HCT116 (cell line): ENCODE measurements around the gene MOCS2. TPM values are rescaled to one million over a fixed set of nuclear protein-coding genes. Genes with fewer than 3 reads are reported as not detected.

Experiments
- ATAC-seq: fragments of 200-7000 bp; cut with Tn5 transposase; 2 replicates; pipeline ENCODE4 v1.9.1; 2020; ENCODE audit warnings: mild to moderate bottlenecking, moderate library complexity
- BruUV-seq: library from RNA; stranded (reverse); fragments of 400-500 nt; replicated peaks from 2 replicates; lab custom pipeline; 2021; lab: Mats Ljungman, UMichigan
- CTCF ChIA-PET: fragments of 300-600 bp; sonication (Branson Sonifier 250); formaldehyde crosslinking; loops from one replicate; lab custom pipeline; 2021; ENCODE audit warnings: antibody characterized with exemption; lab: Charles Lee
- POLR2A ChIA-PET: fragments of 300-600, 350-600 bp; sonication (Branson Sonifier 250); formaldehyde crosslinking; loops from one replicate; lab custom pipeline; 2021; ENCODE audit warnings: antibody characterized with exemption; lab: Charles Lee
- RAD21 ChIA-PET, 2 experiments: fragments of 300-600 bp; sonication (Branson Sonifier 250); formaldehyde crosslinking; loops; one replicate each; lab custom pipeline; 2023; ENCODE audit warnings: low total read pairs in 2 of 2; ENCODE audit not compliant: uncharacterized antibody in 2 of 2, unreplicated experiment in 2 of 2, low non-redundant PET in 1 of 2; lab: Charles Lee
- DNase-seq: peaks from one replicate; pipeline ENCODE4 v3.0.0-alpha.2; 2010; ENCODE audit warnings: low read depth, low spot score
- H2AFZ ChIP-seq: fragments of 200-600 bp; shearing (Covaris generic), sonication (generic); 2 replicates; pipeline ENCODE4 v1.6.1; 2017; ENCODE audit warnings: low read depth, mixed run types, mixed read lengths, antibody characterized with exemption, low read length; ENCODE audit not compliant: poor library complexity, severe bottlenecking
- H3K27ac ChIP-seq: 2 replicates; pipeline ENCODE4 v1.5.1; 2012; ENCODE audit warnings: low read depth, low read length
- H3K27me3 ChIP-seq: fragments of 200-600 bp; sonication (generic); 2 replicates; pipeline ENCODE4 v1.6.1; 2016; ENCODE audit warnings: mixed run types, low read length, mixed read lengths; ENCODE audit not compliant: insufficient read depth
- H3K36me3 ChIP-seq, 2 experiments: fragments of 200-500 bp in 1 of 2; fragments of 200-600 bp in 1 of 2; sonication (Bioruptor generic) in 1 of 2; sonication (generic) in 1 of 2; 2 replicates each; pipeline versions ENCODE4 v1.5.1 to v1.6.1; 2014 to 2016; ENCODE audit warnings: low read length in 2 of 2, inconsistent platforms in 1 of 2, mixed read lengths in 1 of 2, mixed run types in 1 of 2; ENCODE audit not compliant: insufficient read depth in 2 of 2, control insufficient read depth in 1 of 2
- H3K4me1 ChIP-seq, 2 experiments: fragments of 200-600 bp in 1 of 2; sonication (generic) in 1 of 2; 2 replicates each; pipeline versions ENCODE4 v1.5.1 to v1.6.1; 2012 to 2017; ENCODE audit warnings: low read length in 2 of 2, inconsistent platforms in 1 of 2, mild to moderate bottlenecking in 1 of 2, mixed read lengths in 1 of 2, mixed run types in 1 of 2, moderate library complexity in 1 of 2; ENCODE audit not compliant: insufficient read depth in 2 of 2, control insufficient read depth in 1 of 2
- H3K4me2 ChIP-seq: fragments of 200-600 bp; sonication (generic); 2 replicates; pipeline ENCODE4 v1.6.1; 2017; ENCODE audit warnings: mixed run types, low read length, mixed read lengths
- H3K4me3 ChIP-seq, 2 experiments: fragments of 200-600 bp in 1 of 2; sonication (generic) in 1 of 2; replicated peaks in 1 of 2; 2 replicates each; pipeline ENCODE4 v1.5.1; 2011 to 2016; ENCODE audit warnings: low read length in 2 of 2, control low read depth in 1 of 2, low read depth in 1 of 2, mild to moderate bottlenecking in 1 of 2, mixed read lengths in 1 of 2, mixed run types in 1 of 2
- H3K79me2 ChIP-seq: fragments of 200-600 bp; sonication (generic); 2 replicates; pipeline ENCODE4 v1.6.1; 2017; ENCODE audit warnings: mild to moderate bottlenecking, mixed run types, low read length, moderate library complexity, mixed read lengths; ENCODE audit not compliant: insufficient read depth
- H3K9ac ChIP-seq: fragments of 200-600 bp; sonication (generic); 2 replicates; pipeline ENCODE4 v1.6.1; 2016; ENCODE audit warnings: low read length, mixed read lengths
- H3K9me2 ChIP-seq: fragments of 200-600 bp; sonication (generic), shearing (Covaris generic); 2 replicates; pipeline ENCODE4 v1.6.1; 2017; ENCODE audit warnings: mixed run types, mild to moderate bottlenecking, moderate library complexity; ENCODE audit not compliant: insufficient read depth
- H3K9me3 ChIP-seq, 2 experiments: fragments of 200-500 bp in 1 of 2; fragments of 200-600 bp in 1 of 2; sonication (Bioruptor generic) in 1 of 2; sonication (generic) in 1 of 2; 2 replicates each; pipeline ENCODE4 v1.6.1; 2014 to 2017; ENCODE audit warnings: low read length in 2 of 2, mixed read lengths in 2 of 2, inconsistent platforms in 1 of 2, low read depth in 1 of 2, mild to moderate bottlenecking in 1 of 2, mixed run types in 1 of 2, moderate library complexity in 1 of 2; ENCODE audit not compliant: control insufficient read depth in 1 of 2, insufficient read depth in 1 of 2
- H4K20me1 ChIP-seq: fragments of 200-600 bp; sonication (generic), shearing (Covaris generic); 2 replicates; pipeline ENCODE4 v1.6.1; 2017; ENCODE audit warnings: mixed run types, mild to moderate bottlenecking, moderate library complexity; ENCODE audit not compliant: insufficient read depth
- ATF3 ChIP-seq: IDR thresholded peaks from 2 replicates; pipeline ENCODE4 v1.6.1; 2012
- CBX3 ChIP-seq: IDR thresholded peaks from 2 replicates; pipeline ENCODE4 v1.6.1; 2012; ENCODE audit warnings: low read depth
- EGR1 ChIP-seq: IDR thresholded peaks from 2 replicates; pipeline ENCODE4 v1.6.1; 2012; ENCODE audit warnings: low read depth
- EZH2phosphoT487 ChIP-seq: fragments of 200-600 bp; IDR thresholded peaks from 2 replicates; pipeline ENCODE4 v1.6.1; 2018; ENCODE audit warnings: antibody characterized with exemption, borderline replicate concordance
- FOSL1 ChIP-seq: IDR thresholded peaks from 2 replicates; pipeline ENCODE4 v1.6.1; 2012; ENCODE audit warnings: low read depth
- POLR2AphosphoS5 ChIP-seq: IDR thresholded peaks from 2 replicates; pipeline ENCODE4 v1.6.1; 2011; ENCODE audit warnings: mild to moderate bottlenecking, low read depth, low read length, moderate library complexity
- SRF ChIP-seq: IDR thresholded peaks from 2 replicates; pipeline ENCODE4 v1.6.1; 2012; ENCODE audit warnings: low read depth
- ZFX ChIP-seq: fragments of 450-650 bp; IDR thresholded peaks from 2 replicates; pipeline ENCODE4 v1.6.1; 2017
- intact Hi-C: fragments of 100-400 bp; cut with micrococcal nuclease; formaldehyde crosslinking; loops from 2 replicates; pipeline ENCODE4 v1.10.0; 2022
- total RNA-seq: library from RNA; stranded (reverse); gene quantifications from one replicate; pipeline ENCODE4 v1.2.1, GENCODE V29; 2021; ENCODE audit not compliant: unreplicated experiment
- TF ChIP-seq, protein P1 (sequence below), 3 experiments: fragments of 200-600 bp in 1 of 3; sonication (generic) in 1 of 3; IDR thresholded peaks in 2 of 3; conservative IDR thresholded peaks in 1 of 3; 2 replicates each; pipeline ENCODE4 v1.5.1; 2012 to 2017; ENCODE audit warnings: low read depth in 2 of 3, low read length in 2 of 3, antibody characterized with exemption in 1 of 3, borderline replicate concordance in 1 of 3, control low read depth in 1 of 3, mild to moderate bottlenecking in 1 of 3, mixed read lengths in 1 of 3, mixed run types in 1 of 3, moderate library complexity in 1 of 3; ENCODE audit not compliant: insufficient read depth in 1 of 3
- TF ChIP-seq, protein P2 (sequence below): IDR thresholded peaks from 2 replicates; pipeline ENCODE4 v1.6.1; 2012

The MOCS2 gene
- total RNA-seq, 1 experiment from 2014 or later, result 34.0 TPM

DNA sequence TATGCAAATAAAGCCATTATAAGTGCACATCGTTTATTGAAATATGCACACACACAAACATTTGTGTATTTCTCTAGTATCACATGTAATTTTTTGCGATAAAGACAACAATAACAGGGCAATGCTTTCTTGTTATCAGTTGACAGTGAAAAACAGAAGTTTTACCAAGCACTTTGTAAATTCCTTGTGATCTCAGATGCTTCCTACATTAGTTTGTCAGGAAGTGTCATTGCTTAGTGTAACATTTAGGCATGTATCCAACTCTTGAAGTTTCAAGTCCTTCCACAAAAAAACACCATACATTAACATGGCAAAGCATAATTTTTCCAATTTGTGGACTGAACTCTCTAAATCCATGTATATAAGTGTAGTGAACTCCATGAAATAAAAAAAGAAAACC lies 46.4 kb downstream of the MOCS2 start (continued):
- TF ChIP-seq, protein P1, sequence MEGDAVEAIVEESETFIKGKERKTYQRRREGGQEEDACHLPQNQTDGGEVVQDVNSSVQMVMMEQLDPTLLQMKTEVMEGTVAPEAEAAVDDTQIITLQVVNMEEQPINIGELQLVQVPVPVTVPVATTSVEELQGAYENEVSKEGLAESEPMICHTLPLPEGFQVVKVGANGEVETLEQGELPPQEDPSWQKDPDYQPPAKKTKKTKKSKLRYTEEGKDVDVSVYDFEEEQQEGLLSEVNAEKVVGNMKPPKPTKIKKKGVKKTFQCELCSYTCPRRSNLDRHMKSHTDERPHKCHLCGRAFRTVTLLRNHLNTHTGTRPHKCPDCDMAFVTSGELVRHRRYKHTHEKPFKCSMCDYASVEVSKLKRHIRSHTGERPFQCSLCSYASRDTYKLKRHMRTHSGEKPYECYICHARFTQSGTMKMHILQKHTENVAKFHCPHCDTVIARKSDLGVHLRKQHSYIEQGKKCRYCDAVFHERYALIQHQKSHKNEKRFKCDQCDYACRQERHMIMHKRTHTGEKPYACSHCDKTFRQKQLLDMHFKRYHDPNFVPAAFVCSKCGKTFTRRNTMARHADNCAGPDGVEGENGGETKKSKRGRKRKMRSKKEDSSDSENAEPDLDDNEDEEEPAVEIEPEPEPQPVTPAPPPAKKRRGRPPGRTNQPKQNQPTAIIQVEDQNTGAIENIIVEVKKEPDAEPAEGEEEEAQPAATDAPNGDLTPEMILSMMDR (IDR thresholded peaks at IDR 0.05 in 2 of 3, conservative IDR thresholded peaks at IDR 0.05 in 1 of 3; ENCODE audit: borderline replicate concordance in 1 of 3, insufficient read depth in 1 of 3, low read depth in 2 of 3, low read length in 2 of 3), result no peak
- TF ChIP-seq EGR1, result no peak
- TF ChIP-seq ZFX, result no peak
- no peak for TF ChIP-seq ATF3
- TF ChIP-seq, protein P2, sequence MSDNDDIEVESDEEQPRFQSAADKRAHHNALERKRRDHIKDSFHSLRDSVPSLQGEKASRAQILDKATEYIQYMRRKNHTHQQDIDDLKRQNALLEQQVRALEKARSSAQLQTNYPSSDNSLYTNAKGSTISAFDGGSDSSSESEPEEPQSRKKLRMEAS, result no peak
- no peak for TF ChIP-seq EZH2phosphoT487
- no peak for TF ChIP-seq CBX3

- ChIA-PET CTCF (no interaction called here), POLR2A (no interaction called here), RAD21 (no interaction called here)
- Histone ChIP-seq H3K9me2 (no peaks in the 10 kb centered on the region), H2AFZ (no peak overlapping the region), H3K4me2 (no peak overlapping the region), H3K79me2 (no peaks in the 10 kb centered on the region), H3K9ac (no peak overlapping the region), H3K4me1 (no peaks in the 10 kb centered on the region), H3K36me3 (peaks cover 15 to 54% of the 10 kb centered on the region in 2 experiments; a peak in 3 of 4 replicates), H4K20me1 (no peaks in the 10 kb centered on the region), H3K9me3 (no peaks in the 10 kb centered on the region), H3K4me3 (no peak overlapping the region), H3K27ac (no peak overlapping the region), H3K27me3 (no peaks in the 10 kb centered on the region)
- ATAC-seq (no peak), DNase-seq (no peak)
- intact Hi-C loops, result no loop called here
- BruUV-seq, result no TSS peak
- no peak for TF ChIP-seq POLR2AphosphoS5
- no peak for TF ChIP-seq EZH2phosphoT487
- no peak for TF ChIP-seq FOSL1
- TF ChIP-seq SRF, result no peak
- TF ChIP-seq, protein P2, result no peak
- no peak for TF ChIP-seq CBX3
These were observed 50.3 kb downstream of the MOCS2 start for GRCh38 chr5:53059281-53059680.
